AG09309 (cell line): ENCODE measurements around the gene NLGN4X.
A peak's percentile ranks its signal among the peaks of the same experiment; 100 is the strongest.

Experiments
- DNase-seq: peaks from one replicate; pipeline ENCODE4 v3.0.0-alpha.2; 2010; ENCODE audit warnings: low read depth
- H3K4me3 ChIP-seq: 2 replicates; pipeline ENCODE4 v1.5.1; 2011; ENCODE audit warnings: mild to moderate bottlenecking, low read depth, low read length, moderate library complexity; ENCODE audit not compliant: control insufficient read depth
- TF ChIP-seq, protein P1 (sequence below): IDR thresholded peaks from 2 replicates; pipeline ENCODE4 v1.5.1; 2011; ENCODE audit warnings: mild to moderate bottlenecking, low read depth, low read length, inconsistent platforms; ENCODE audit not compliant: insufficient read depth, control insufficient read depth; ENCODE audit errors: missing control alignments

NLGN4X gene

DNA sequence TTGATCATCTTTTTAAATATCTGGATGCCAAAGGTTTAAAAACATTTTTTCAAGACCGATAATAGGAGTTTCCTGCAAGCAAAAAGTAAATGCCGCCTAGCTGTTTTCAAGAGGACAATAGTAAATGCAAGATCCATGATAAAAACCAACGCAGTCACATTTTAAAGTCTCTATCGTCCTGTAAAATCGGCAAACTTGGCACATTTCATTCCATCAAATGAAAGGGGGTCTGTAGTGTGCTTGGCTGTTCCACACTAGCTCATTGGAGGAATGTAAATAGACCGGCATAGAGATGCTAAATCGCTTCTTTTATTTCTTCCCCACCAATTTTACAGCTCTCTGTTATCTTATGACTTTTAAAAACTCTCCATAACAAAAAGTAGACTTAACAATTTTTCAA, 202.2 kb downstream of the NLGN4X start:
- TF ChIP-seq, protein P1, sequence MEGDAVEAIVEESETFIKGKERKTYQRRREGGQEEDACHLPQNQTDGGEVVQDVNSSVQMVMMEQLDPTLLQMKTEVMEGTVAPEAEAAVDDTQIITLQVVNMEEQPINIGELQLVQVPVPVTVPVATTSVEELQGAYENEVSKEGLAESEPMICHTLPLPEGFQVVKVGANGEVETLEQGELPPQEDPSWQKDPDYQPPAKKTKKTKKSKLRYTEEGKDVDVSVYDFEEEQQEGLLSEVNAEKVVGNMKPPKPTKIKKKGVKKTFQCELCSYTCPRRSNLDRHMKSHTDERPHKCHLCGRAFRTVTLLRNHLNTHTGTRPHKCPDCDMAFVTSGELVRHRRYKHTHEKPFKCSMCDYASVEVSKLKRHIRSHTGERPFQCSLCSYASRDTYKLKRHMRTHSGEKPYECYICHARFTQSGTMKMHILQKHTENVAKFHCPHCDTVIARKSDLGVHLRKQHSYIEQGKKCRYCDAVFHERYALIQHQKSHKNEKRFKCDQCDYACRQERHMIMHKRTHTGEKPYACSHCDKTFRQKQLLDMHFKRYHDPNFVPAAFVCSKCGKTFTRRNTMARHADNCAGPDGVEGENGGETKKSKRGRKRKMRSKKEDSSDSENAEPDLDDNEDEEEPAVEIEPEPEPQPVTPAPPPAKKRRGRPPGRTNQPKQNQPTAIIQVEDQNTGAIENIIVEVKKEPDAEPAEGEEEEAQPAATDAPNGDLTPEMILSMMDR, result no peak
- no peak overlapping the region for H3K4me3 ChIP-seq
- no peak for DNase-seq

GRCh38 chrX:6024204-6024603, 204.5 kb downstream of the NLGN4X start:
- TF ChIP-seq, protein P1, result no peak
- DNase-seq, result no peak
- H3K4me3 ChIP-seq, result no peak overlapping the region

DNA sequence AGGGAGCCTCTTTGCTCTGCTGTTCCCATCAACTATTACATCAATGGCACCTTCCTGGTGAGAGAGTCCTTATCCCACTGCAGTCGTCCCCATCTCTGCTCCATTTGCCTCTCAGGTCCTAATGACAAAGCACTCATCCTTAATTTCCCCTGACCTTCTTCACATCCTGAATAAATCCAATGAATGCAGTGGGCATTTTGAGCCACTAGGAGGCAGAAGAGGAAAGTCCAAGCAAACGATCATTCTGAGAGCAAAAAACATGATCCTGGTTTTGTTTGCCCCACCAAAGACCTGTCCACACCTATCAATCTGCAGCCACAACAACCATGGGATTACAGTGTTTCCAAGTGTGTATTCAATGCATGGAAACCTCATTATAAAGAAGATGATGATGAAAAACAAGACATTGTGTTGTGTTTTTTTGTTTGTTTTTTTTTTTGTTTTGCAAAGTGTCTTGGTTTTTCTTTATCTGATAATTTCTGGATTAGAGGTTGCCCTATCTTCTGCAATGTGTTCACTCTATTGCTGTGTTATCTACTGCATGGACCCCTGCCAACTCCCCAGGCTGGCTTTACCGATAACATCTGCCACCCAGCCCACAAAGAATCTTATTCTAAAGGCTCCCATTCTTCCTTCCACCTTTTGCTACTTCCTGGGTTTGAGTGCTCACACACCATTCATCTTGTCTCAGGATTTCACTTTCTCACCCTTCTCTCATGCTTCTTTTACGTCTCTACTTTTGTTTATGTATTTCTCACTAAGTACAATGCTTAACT, 207.2 kb downstream of the NLGN4X start:
- TF ChIP-seq, protein P1, result peak; percentile 31
- no peak overlapping the region for H3K4me3 ChIP-seq
- DNase-seq, result no peak

DNA sequence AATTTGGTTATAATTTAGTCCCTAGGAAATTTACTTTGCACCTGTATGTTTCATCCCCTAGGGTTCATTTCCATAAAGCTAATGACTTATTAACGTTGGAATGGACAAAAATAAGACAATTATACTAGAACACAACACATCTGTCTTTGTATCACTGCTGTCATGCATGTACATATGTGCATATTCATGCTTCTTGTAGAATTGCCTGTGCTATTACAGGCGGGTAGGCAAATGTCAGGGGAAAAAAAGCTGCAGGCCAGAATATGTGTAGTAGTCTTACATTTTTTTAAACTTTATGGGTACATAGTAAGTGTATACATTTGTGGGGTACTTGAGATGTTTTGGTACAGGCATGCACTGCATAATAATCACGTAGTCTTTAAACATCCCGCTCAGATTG, 209.6 kb downstream of the NLGN4X start:
- no peak overlapping the region for H3K4me3 ChIP-seq
- no peak for DNase-seq
- TF ChIP-seq, protein P1, result no peak

GRCh38 chrX:6015423-6015822, 213.2 kb downstream of the NLGN4X start:
- DNase-seq, result no peak
- H3K4me3 ChIP-seq, result no peak overlapping the region
- TF ChIP-seq, protein P1, result no peak

- TF ChIP-seq, protein P1, result no peak
- DNase-seq, result no peak
Observed at GRCh38 chrX:6012357-6012756, 216.3 kb downstream of the NLGN4X start.

More at GRCh38 chrX:6012357-6012756, 216.3 kb downstream of the NLGN4X start:
- H3K4me3 ChIP-seq, result no peak overlapping the region
